RWPE1 (cell line): ENCODE results near the gene FOXI3.

Experiments
- CTCF ChIA-PET: fragments of 350-600 bp; sonication (Branson Sonifier 250); formaldehyde crosslinking; extraction: SDS; loops from one replicate; lab custom pipeline; 2021; lab: Yijun Ruan, JAX
- POLR2A ChIA-PET: fragments of 400-600 bp; formaldehyde crosslinking; extraction: SDS; loops from one replicate; lab custom pipeline; 2020; ENCODE audit warnings: antibody characterized with exemption; ENCODE audit not compliant: low non-redundant PET; lab: Yijun Ruan, JAX
- DNase-seq: peaks from one replicate; pipeline ENCODE4 v3.0.0; 2012; ENCODE audit warnings: low spot score
- H3K27ac ChIP-seq: fragments of 450-650 bp; 2 replicates; pipeline ENCODE4 v1.5.1; 2017
- CTCF ChIP-seq: fragments of 450-650 bp; conservative IDR thresholded peaks from 2 replicates; pipeline ENCODE4 v1.5.1; 2017; ENCODE audit warnings: low read depth, mild to moderate bottlenecking

FOXI3 gene

GRCh38 chr2:88452565-88452905 lies at the start of gene FOXI3:
Gene FOXI3 (minus strand): TSS chr2:88452693. CDS start chr2:88452535, 158 bp downstream.
- no peak within 1 kb of the TSS for H3K27ac ChIP-seq
- no peak for DNase-seq
- ChIA-PET POLR2A (no interaction called here), CTCF (interaction anchor here (0.8 kb wide), 1 partner anchor 262 kb away, joined by 3 read pairs; no protein-coding TSS in a partner anchor)
- TF ChIP-seq CTCF, result no peak

GRCh38 chr2:88500691-88501090 lies 48.2 kb upstream of the FOXI3 start:
- no peak for TF ChIP-seq CTCF
- ChIA-PET CTCF (no interaction called here), POLR2A (no interaction called here)
- peak overlapping the region; percentile 73 for H3K27ac ChIP-seq
- DNase-seq, result peak; percentile 82

- H3K27ac ChIP-seq, result no peak overlapping the region
- POLR2A ChIA-PET, result no interaction called here
- CTCF ChIA-PET, result no interaction called here
- TF ChIP-seq CTCF, result no peak
- DNase-seq, result no peak
Observed at GRCh38 chr2:88499204-88499603, 46.7 kb upstream of the FOXI3 start.

GRCh38 chr2:88493481-88493880 lies 41.0 kb upstream of the FOXI3 start:
- DNase-seq, result no peak
- no peak for TF ChIP-seq CTCF
- ChIA-PET CTCF (no interaction called here), POLR2A (no interaction called here)
- H3K27ac ChIP-seq, result no peak overlapping the region

GRCh38 chr2:88492002-88492401 lies 39.5 kb upstream of the FOXI3 start:
- no peak overlapping the region for H3K27ac ChIP-seq
- no peak for TF ChIP-seq CTCF
- DNase-seq, result no peak
- CTCF ChIA-PET, result interaction anchor here (0.6 to 1.2 kb wide), 2 partner anchors 19 to 301 kb away, joined by 3 to 6 read pairs; no protein-coding TSS in a partner anchor
- POLR2A ChIA-PET, result no interaction called here

GRCh38 chr2:88489181-88489580 lies 36.7 kb upstream of the FOXI3 start:
- no peak overlapping the region for H3K27ac ChIP-seq
- peak; percentile 31 for DNase-seq
- no peak for TF ChIP-seq CTCF
- CTCF ChIA-PET, result interaction anchor here (0.6 kb wide), 1 partner anchor 1273 kb away, joined by 3 read pairs; no protein-coding TSS in a partner anchor
- POLR2A ChIA-PET, result no interaction called here

- ChIA-PET CTCF (interaction anchor here (0.5 kb wide), 1 partner anchor 436 kb away, joined by 6 read pairs; no protein-coding TSS in a partner anchor), POLR2A (no interaction called here)
- no peak overlapping the region for H3K27ac ChIP-seq
- no peak for TF ChIP-seq CTCF
- no peak for DNase-seq
Observed at GRCh38 chr2:88483200-88483599, 30.7 kb upstream of the FOXI3 start.
